Dermis lymphatic vessel endothelial cell (primary cell): ENCODE data around the gene TTLL1. TPM values are rescaled to one million over a fixed set of nuclear protein-coding genes. Genes with fewer than 3 reads are reported as not detected.

Source experiments
- total RNA-seq: library from RNA; depleted of rRNA; stranded (reverse); fragments of >200 nt; gene quantifications from 2 replicates; pipeline ENCODE4 v1.2.1, GENCODE V29; 2014

TTLL1 gene
- 9.2 TPM in 2 replicates for total RNA-seq

DNA sequence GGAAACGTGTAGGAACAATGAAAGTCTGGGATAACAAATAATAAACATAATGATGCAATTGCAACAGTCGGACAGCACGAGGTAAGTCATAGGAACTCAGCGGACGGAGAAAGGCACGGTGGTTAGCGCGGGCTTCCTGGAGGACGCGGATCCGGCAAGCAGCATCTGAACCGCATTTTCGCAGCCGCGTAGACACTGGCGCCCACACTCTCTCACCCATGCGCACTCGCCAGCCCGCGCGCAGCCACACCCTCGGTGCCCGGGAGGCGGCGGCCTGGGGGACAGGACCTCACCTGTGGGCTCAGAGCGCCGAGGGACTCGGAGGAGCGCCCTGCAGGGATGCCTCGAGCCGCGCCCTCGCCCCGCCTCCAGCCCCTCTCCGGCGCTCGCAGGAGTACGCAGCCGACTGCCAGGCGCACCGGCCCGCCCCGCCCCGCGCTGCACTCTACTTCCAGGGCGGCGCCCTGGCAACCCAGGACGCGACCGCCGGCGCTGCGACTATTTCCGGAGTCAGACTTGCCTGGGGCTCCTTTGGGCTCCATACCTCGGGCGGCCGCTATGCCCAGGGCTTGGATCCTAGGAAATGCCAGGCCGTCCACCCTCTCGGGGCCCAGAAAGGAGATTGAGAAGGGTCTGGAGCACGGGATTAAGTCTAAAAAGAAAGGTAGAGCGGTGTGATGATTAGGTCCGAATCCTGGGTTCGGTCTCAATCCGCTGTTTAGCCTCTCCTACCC lies at the start of gene TTLL1:
TTLL1 (minus strand) TSS at position 408 of the 734 bp plus-strand sequence. CDS start 13,805 bp downstream, outside the sequence.

DNA sequence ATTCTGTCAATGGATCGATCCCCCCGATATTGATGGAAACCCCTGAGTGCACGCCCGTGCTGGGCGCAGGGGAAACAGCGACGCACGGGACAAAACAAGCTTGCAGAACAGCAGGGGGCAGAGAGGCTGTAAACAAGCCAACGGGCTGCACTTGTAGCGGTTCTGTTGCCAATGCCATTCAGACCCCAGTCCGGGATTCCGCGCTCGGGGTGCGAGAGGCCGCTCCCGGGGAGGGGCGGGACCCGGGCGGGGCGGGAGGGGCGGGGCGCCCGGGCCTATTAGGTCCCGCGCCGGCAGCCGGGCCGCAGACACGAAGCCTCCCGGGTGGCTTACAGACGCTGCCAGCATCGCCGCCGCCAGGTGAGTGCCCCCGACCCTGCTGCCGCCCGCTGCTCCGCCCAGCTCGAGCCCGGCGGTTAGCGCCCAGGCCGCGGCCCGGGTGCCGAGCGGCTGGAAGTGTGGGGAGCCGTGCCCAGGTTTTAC lies 21.3 kb upstream of the TTLL1 start, which contains the start of gene BIK:
BIK (plus strand) TSS at position 307 of the 483 bp plus-strand sequence. CDS start 13,273 bp downstream, outside the sequence.

DNA sequence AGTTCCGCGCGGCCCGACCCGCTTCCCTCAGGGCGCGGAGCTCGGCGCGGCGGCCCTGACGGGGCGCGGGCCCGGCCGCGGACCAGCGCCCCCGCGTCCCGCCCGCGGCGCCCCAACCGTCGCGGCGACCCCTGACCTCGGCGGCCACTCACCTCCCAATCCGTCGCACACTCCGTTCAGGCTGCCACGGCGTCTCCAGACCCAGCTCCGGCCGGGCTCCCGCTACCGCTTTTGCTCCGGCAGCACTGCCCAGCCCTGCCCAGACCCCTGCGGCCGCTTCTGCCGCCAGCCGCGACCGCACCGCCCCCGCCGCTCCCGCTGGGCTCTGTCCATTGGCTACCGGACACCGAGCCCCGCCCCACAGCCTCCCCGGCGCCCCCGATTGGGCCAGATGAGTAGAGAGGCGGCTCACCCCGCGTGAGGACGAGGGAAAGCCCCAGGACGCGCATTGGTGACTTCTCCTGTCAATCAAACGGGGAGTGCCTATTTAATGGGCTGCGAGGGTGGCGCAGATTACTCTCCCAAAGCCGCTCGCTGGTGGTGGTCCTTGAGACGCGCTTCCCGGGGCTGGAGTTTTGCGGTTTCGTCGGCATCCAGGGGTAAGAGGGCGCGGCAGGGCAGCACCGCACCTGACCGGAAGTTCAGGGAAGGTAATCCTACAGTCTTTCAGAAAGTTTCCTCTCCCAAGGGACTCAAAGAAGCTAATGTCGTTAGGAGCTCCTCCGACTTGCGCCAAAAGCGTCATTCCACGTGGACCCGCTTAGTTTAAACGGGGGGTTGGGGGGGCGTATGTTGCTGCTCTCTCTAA lies 74.1 kb downstream of the TTLL1 start, which contains the start of gene PACSIN2:
PACSIN2 (minus strand) TSS at position 281 of the 808 bp plus-strand sequence. CDS start 103,069 bp downstream, outside the sequence.

Other genes starting within 250 kb of the TTLL1 start
- gene ARFGAP3, start 232.1 kb downstream of the TTLL1 start, total RNA-seq, result 75.5 and 75.7 TPM in 2 replicates
- 86.8 and 96.8 TPM in 2 replicates for gene PACSIN2, start 74.2 kb downstream of the TTLL1 start, total RNA-seq
- 1.6 and 4.1 TPM in 2 replicates for gene BIK, start 21.4 kb upstream of the TTLL1 start, total RNA-seq
- 9.9 and 11.3 TPM in 2 replicates for gene MCAT, start 54.0 kb upstream of the TTLL1 start, total RNA-seq
- gene TSPO, start 62.2 kb upstream of the TTLL1 start, total RNA-seq, result 233 and 274 TPM in 2 replicates
- 15.5 and 25.8 TPM in 2 replicates for gene TTLL12, start 97.7 kb upstream of the TTLL1 start, total RNA-seq